Neural cell (in vitro differentiated cells): ENCODE results near the gene DTWD1. TPM values are rescaled to one million over a fixed set of nuclear protein-coding genes. Genes with fewer than 3 reads are reported as not detected.

Experiments
- H2AFZ ChIP-seq: fragments of 200-600, 300-800 bp; sonication (generic), shearing (Covaris generic); 2 replicates; pipeline ENCODE4 v1.6.0; 2014; ENCODE audit warnings: low read depth, mild to moderate bottlenecking, antibody characterized with exemption, low read length, moderate library complexity
- H3F3A ChIP-seq: fragments of 200-600 bp; shearing (Covaris generic); 2 replicates; pipeline ENCODE4 v1.6.1; 2016; ENCODE audit warnings: mild to moderate bottlenecking, moderate library complexity, mixed read lengths, antibody characterized with exemption, low read length; ENCODE audit not compliant: insufficient read depth, poor library complexity, severe bottlenecking
- H3K27ac ChIP-seq: fragments of 200-600, 300-800 bp; sonication (generic), shearing (Covaris generic); 2 replicates; pipeline ENCODE4 v1.5.1; 2014; ENCODE audit warnings: mild to moderate bottlenecking, low read length, moderate library complexity
- H3K27me3 ChIP-seq: fragments of 300-800, 200-600 bp; sonication (generic), shearing (Covaris generic); 2 replicates; pipeline ENCODE4 v1.6.0; 2014; ENCODE audit warnings: mild to moderate bottlenecking, low read depth, low read length, moderate library complexity; ENCODE audit not compliant: insufficient read depth
- H3K36me3 ChIP-seq: fragments of 300-800, 200-600 bp; sonication (generic), shearing (Covaris generic); 2 replicates; pipeline ENCODE4 v1.5.1; 2014; ENCODE audit warnings: mild to moderate bottlenecking, antibody characterized with exemption, low read length, moderate library complexity; ENCODE audit not compliant: insufficient read depth
- H3K4me2 ChIP-seq: fragments of 300-800, 200-600 bp; sonication (generic), shearing (Covaris generic); 2 replicates; pipeline ENCODE4 v1.6.0; 2014; ENCODE audit warnings: mild to moderate bottlenecking, low read length
- H3K4me3 ChIP-seq: fragments of 300-800, 200-600 bp; sonication (generic), shearing (Covaris generic); 2 replicates; pipeline ENCODE4 v1.5.1; 2014; ENCODE audit warnings: mild to moderate bottlenecking, low read length, moderate library complexity
- H3K79me2 ChIP-seq: fragments of 200-600 bp; shearing (Covaris generic); replicated peaks from 2 replicates; pipeline ENCODE4 v1.6.0; 2014; ENCODE audit warnings: mild to moderate bottlenecking, low read length, moderate library complexity; ENCODE audit not compliant: insufficient read depth
- H3K9ac ChIP-seq: fragments of 300-800, 200-600 bp; sonication (generic), shearing (Covaris generic); 2 replicates; pipeline ENCODE4 v1.6.1; 2016; ENCODE audit warnings: mild to moderate bottlenecking, low read length, mixed read lengths
- H3K9me2 ChIP-seq: fragments of 200-600 bp; shearing (Covaris generic); 2 replicates; pipeline ENCODE4 v1.6.1; 2016; ENCODE audit warnings: mild to moderate bottlenecking, low read length, mixed read lengths; ENCODE audit not compliant: insufficient read depth
- H3K9me3 ChIP-seq: fragments of 200-600, 300-800 bp; sonication (generic), shearing (Covaris generic); 2 replicates; pipeline ENCODE4 v1.6.1; 2016; ENCODE audit warnings: mild to moderate bottlenecking, mixed run types, low read length, moderate library complexity, mixed read lengths
- H4K20me1 ChIP-seq: fragments of 200-600 bp; shearing (Covaris generic); 2 replicates; pipeline ENCODE4 v1.6.1; 2016; ENCODE audit warnings: mild to moderate bottlenecking, mixed run types; ENCODE audit not compliant: insufficient read depth
- CTCF ChIP-seq: fragments of 450-650 bp; IDR thresholded peaks from 2 replicates; pipeline ENCODE4 v1.5.1; 2014; ENCODE audit warnings: antibody characterized with exemption, mild to moderate bottlenecking, moderate library complexity; ENCODE audit not compliant: poor library complexity, severe bottlenecking
- EP300 ChIP-seq: fragments of 450-650 bp; conservative IDR thresholded peaks from 2 replicates; pipeline ENCODE4 v1.6.1; 2014; ENCODE audit warnings: antibody characterized with exemption, mild to moderate bottlenecking, moderate library complexity; ENCODE audit not compliant: poor library complexity, severe bottlenecking
- EZH2 ChIP-seq: fragments of 200-600, 300-800 bp; shearing (Covaris generic), sonication (generic); IDR thresholded peaks from 2 replicates; pipeline ENCODE4 v1.6.1; 2014; ENCODE audit warnings: antibody characterized with exemption, low read length, borderline replicate concordance, mild to moderate bottlenecking; ENCODE audit not compliant: insufficient read depth, poor library complexity, severe bottlenecking
- MXI1 ChIP-seq: fragments of 450-650 bp; conservative IDR thresholded peaks from 2 replicates; pipeline ENCODE4 v1.6.1; 2014; ENCODE audit warnings: antibody characterized with exemption, mild to moderate bottlenecking; ENCODE audit not compliant: poor library complexity, severe bottlenecking
- POLR2AphosphoS5 ChIP-seq: IDR thresholded peaks from 2 replicates; pipeline ENCODE4 v1.6.1; 2012
- RAD21 ChIP-seq: fragments of 450-650 bp; conservative IDR thresholded peaks from 2 replicates; pipeline ENCODE4 v1.6.1; 2014; ENCODE audit warnings: antibody characterized with exemption, mild to moderate bottlenecking, moderate library complexity
- REST ChIP-seq: IDR thresholded peaks from 2 replicates; pipeline ENCODE4 v1.6.1; 2012; ENCODE audit warnings: borderline replicate concordance
- SMC3 ChIP-seq: fragments of 450-650 bp; conservative IDR thresholded peaks from 2 replicates; pipeline ENCODE4 v1.6.1; 2014; ENCODE audit warnings: antibody characterized with exemption, mild to moderate bottlenecking, moderate library complexity; ENCODE audit not compliant: poor library complexity
- TAF1 ChIP-seq: IDR thresholded peaks from 2 replicates; pipeline ENCODE4 v1.6.1; 2012; ENCODE audit warnings: low read depth
- polyA plus RNA-seq: library from polyadenylated mRNA; depleted of rRNA; stranded (reverse); fragments of >200 nt; gene quantifications from 2 replicates; pipeline ENCODE4 v1.2.3, GENCODE V29; 2014

Gene DTWD1
- polyA plus RNA-seq, 1 donor from 2014 or later, result 16.5 TPM

GRCh38 chr15:49673861-49674260 is 53.0 kb downstream of the DTWD1 start:
- Histone ChIP-seq H3F3A (no peaks in the 10 kb centered on the region), H3K79me2 (no peaks in the 10 kb centered on the region), H3K9me3 (no peaks in the 10 kb centered on the region), H3K36me3 (no peaks in the 10 kb centered on the region), H3K9ac (no peak overlapping the region), H3K27ac (no peak overlapping the region), H2AFZ (no peak overlapping the region), H3K4me2 (no peak overlapping the region), H4K20me1 (no peaks in the 10 kb centered on the region), H3K9me2 (no peaks in the 10 kb centered on the region), H3K27me3 (no peaks in the 10 kb centered on the region), H3K4me3 (no peak overlapping the region)
- no peak for TF ChIP-seq CTCF
- TF ChIP-seq RAD21, result no peak
- TF ChIP-seq TAF1, result no peak
- TF ChIP-seq SMC3, result no peak
- no peak for TF ChIP-seq MXI1
- no peak for TF ChIP-seq EZH2
- TF ChIP-seq POLR2AphosphoS5, result no peak
- TF ChIP-seq EP300, result no peak
- TF ChIP-seq REST, result no peak

- Histone ChIP-seq H4K20me1 (no peaks in the 10 kb centered on the region), H3K27me3 (no peaks in the 10 kb centered on the region), H3K4me3 (no peak overlapping the region), H2AFZ (no peak overlapping the region), H3K9me2 (no peaks in the 10 kb centered on the region), H3K9ac (no peak overlapping the region), H3F3A (no peaks in the 10 kb centered on the region), H3K27ac (no peak overlapping the region), H3K4me2 (no peak overlapping the region), H3K36me3 (no peaks in the 10 kb centered on the region), H3K9me3 (no peaks in the 10 kb centered on the region), H3K79me2 (no peaks in the 10 kb centered on the region)
- TF ChIP-seq MXI1, result no peak
- no peak for TF ChIP-seq SMC3
- no peak for TF ChIP-seq RAD21
- no peak for TF ChIP-seq REST
- no peak for TF ChIP-seq TAF1
- no peak for TF ChIP-seq EZH2
- TF ChIP-seq CTCF, result no peak
- TF ChIP-seq EP300, result no peak
- TF ChIP-seq POLR2AphosphoS5, result no peak
Measured at GRCh38 chr15:49674370-49674769, 53.5 kb downstream of the DTWD1 start.
